Neural crest cell (in vitro differentiated cells): ENCODE data around the gene HEATR3. TPM values are rescaled to one million over a fixed set of nuclear protein-coding genes. Genes with fewer than 3 reads are reported as not detected.

Experiments
- DNase-seq: peaks from one replicate; pipeline ENCODE4 v3.0.0; 2021; ENCODE audit warnings: low read depth, mixed read lengths, low spot score
- H3K27ac Mint-ChIP-seq: one replicate; pipeline ENCODE4 v1.8.0; 2021; ENCODE audit warnings: mild to moderate bottlenecking, mixed read lengths; ENCODE audit not compliant: unreplicated experiment
- H3K27me3 Mint-ChIP-seq: 2 replicates; pipeline ENCODE4 v1.8.0; 2021; ENCODE audit warnings: low read depth, mild to moderate bottlenecking, mixed read lengths
- H3K36me3 Mint-ChIP-seq: 2 replicates; pipeline ENCODE4 v1.8.0; 2021; ENCODE audit warnings: low read depth, mild to moderate bottlenecking, mixed read lengths
- H3K4me1 Mint-ChIP-seq: 2 replicates; pipeline ENCODE4 v1.8.0; 2021; ENCODE audit warnings: mixed read lengths
- H3K4me3 Mint-ChIP-seq: one replicate; pipeline ENCODE4 v1.8.0; 2021; ENCODE audit warnings: mild to moderate bottlenecking, mixed read lengths
- H3K9me3 Mint-ChIP-seq: 2 replicates; pipeline ENCODE4 v1.8.0; 2021; ENCODE audit warnings: mixed read lengths
- total RNA-seq: library from RNA; stranded (reverse); gene quantifications from 2 replicates; pipeline ENCODE4 v1.2.1, GENCODE V29; 2021
- TF ChIP-seq, protein P1 (sequence below): fragments of 200-600 bp; sonication (generic); conservative IDR thresholded peaks from 2 replicates; pipeline ENCODE4 v1.5.0; 2021; ENCODE audit warnings: antibody characterized with exemption, mild to moderate bottlenecking

Gene HEATR3
- total RNA-seq, 1 donor from 2014 or later, result 25.4 TPM

DNA sequence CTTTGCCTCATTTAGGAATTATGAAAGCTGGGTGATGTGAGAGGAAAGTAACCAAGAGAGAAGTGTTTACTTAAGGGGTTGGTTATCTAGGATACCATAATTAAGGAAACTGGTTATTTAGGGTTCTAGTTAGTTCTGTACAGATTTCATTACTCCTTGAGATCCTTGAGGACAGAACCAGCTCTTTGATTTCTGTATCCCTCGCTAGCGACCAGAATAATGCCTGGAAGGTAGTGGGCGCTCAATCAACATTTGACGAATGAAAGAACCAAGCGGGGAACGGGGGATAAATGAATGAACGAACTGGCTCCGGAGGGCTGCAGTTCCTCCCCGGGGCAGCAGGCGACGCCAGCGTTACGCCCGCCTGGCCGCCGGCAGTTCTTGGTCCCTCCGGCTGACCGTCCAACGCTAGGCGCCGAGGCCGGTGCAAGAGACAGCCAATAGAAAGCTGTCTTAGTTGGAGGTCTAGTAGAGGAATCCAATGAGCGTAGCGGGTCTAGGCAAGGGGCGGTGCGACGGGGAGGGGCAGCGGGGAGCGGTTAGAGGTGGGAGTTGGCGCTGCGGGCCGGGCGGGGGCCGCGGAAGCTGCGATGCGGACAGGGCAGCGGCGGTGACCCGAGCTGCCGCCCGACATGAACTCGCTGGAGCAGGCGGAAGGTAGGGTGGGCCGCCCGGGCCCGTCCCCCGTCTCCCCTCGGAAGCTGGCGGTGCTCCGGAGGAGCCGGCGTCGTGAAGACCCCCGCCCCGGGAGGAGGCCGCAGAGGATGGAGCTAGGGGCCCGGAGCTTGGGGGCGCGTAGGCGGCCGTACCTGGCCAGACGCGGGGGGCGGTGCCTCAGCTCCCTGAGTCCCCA, 40.9 kb upstream of the HEATR3 start, which contains the start of gene CNEP1R1:
CNEP1R1 (plus strand) TSS at position 542 of the 853 bp plus-strand sequence; CDS start at position 633, 91 bp downstream.
- Mint-ChIP-seq H3K4me3 (peak within 1 kb of the TSS; percentile 98), H3K4me1 (peaks cover 46% of the 10 kb centered on the region), H3K27me3 (no peaks in the 10 kb centered on the region), H3K9me3 (no peaks in the 10 kb centered on the region), H3K36me3 (no peaks in the 10 kb centered on the region), H3K27ac (no peak within 1 kb of the TSS)
- TF ChIP-seq, protein P1, sequence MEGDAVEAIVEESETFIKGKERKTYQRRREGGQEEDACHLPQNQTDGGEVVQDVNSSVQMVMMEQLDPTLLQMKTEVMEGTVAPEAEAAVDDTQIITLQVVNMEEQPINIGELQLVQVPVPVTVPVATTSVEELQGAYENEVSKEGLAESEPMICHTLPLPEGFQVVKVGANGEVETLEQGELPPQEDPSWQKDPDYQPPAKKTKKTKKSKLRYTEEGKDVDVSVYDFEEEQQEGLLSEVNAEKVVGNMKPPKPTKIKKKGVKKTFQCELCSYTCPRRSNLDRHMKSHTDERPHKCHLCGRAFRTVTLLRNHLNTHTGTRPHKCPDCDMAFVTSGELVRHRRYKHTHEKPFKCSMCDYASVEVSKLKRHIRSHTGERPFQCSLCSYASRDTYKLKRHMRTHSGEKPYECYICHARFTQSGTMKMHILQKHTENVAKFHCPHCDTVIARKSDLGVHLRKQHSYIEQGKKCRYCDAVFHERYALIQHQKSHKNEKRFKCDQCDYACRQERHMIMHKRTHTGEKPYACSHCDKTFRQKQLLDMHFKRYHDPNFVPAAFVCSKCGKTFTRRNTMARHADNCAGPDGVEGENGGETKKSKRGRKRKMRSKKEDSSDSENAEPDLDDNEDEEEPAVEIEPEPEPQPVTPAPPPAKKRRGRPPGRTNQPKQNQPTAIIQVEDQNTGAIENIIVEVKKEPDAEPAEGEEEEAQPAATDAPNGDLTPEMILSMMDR, result peak; percentile 99
- peak; percentile 95 for DNase-seq

DNA sequence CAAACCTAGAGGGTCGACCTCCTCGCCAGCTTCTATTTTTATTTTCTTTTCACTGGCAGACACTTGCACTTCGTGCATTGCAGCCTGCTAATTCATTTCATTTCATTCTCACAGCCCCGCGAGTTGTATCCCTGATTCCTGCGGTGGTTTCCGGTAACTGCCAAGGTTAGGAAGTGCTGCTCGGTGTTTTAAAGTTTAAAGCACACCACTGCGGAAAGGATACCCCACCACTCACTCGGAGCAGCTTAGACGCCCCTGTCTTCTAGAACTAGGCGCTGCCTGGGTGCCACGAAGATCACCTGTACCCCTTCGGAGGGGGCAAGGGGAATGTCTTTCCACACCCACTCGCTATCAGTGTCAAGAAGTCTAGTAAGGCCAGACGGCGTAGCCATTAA, 40.2 kb upstream of the HEATR3 start:
- H3K4me3 Mint-ChIP-seq, result peak overlapping the region; percentile 98
- no peaks in the 10 kb centered on the region for H3K36me3 Mint-ChIP-seq
- no peak overlapping the region for H3K27ac Mint-ChIP-seq
- TF ChIP-seq, protein P1, result no peak
- H3K27me3 Mint-ChIP-seq, result no peaks in the 10 kb centered on the region
- no peaks in the 10 kb centered on the region for H3K9me3 Mint-ChIP-seq
- H3K4me1 Mint-ChIP-seq, result peaks cover 46% of the 10 kb centered on the region
- no peak for DNase-seq

DNA sequence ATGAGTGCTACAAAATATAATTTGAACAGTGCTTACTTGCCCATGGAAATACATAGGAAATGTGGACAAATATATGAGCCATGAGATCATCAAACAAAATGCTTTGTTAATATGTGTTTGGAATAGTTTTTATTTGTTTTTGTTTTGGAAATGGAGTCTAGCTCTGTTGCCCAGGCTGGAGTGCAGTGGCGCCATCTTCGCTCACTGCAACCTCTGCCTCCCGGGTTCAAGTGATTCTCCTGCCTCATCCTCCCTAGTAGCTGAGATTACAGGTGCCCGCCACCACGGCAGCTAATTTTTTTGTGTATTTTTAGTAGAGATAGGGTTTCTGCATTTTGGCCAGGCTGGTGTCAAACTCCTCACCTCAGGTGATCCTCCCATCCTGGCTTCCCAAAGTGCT, 37.9 kb upstream of the HEATR3 start:
- Mint-ChIP-seq H3K27me3 (no peaks in the 10 kb centered on the region), H3K4me3 (peak overlapping the region; percentile 34), H3K9me3 (no peaks in the 10 kb centered on the region), H3K27ac (no peak overlapping the region), H3K4me1 (peaks cover 33% of the 10 kb centered on the region), H3K36me3 (peaks cover 3% of the 10 kb centered on the region)
- TF ChIP-seq, protein P1, result no peak
- DNase-seq, result no peak

DNA sequence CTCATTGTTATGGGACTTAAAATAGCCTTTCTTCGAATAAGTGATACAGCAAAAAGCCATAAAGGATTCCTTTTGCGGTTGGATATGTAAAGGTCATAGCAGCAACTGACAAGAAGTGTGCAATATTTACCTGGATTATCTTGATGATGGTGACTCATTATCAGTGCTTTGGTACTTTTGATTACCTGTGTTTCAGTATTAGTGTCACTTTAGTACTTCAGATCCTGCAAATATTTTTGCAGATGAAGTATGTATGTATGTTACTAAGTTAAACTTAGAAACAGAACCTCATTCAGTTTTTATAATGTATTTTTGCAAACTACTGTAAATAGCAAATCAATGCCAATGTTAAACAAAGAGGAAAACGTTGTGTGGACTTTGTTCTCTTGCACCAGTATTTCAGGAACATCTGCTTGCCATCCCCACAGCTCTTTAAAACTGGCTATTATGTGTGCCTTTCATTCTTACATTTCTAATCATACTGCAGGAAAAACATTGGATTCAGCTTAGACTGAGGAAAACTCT, 30.2 kb upstream of the HEATR3 start:
- Mint-ChIP-seq H3K27me3 (no peaks in the 10 kb centered on the region), H3K4me1 (peaks cover 4% of the 10 kb centered on the region), H3K9me3 (no peaks in the 10 kb centered on the region), H3K27ac (no peak overlapping the region), H3K36me3 (peaks cover 6% of the 10 kb centered on the region), H3K4me3 (no peak overlapping the region)
- TF ChIP-seq, protein P1, result no peak
- DNase-seq, result no peak

DNA sequence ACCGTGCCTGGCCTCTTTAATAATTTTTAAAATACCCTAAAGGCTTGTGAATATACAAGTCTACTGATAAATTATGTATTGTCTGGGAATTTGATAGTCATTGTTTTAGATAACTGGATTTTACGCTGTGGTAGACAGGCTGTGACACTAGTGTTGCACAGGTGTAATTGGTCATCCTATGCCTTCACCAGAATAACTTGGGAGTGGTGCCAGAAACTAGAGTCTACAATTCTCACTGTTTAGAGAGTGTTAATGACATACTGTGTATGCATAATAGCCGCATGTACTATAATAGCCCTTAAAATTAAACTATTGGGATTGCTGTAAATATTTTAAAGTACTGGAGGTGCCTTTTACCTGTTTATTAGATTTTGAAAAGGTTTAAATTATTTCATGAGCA, 29.3 kb upstream of the HEATR3 start:
- Mint-ChIP-seq H3K4me1 (peaks cover 4% of the 10 kb centered on the region), H3K36me3 (peaks cover 6% of the 10 kb centered on the region), H3K27me3 (no peaks in the 10 kb centered on the region), H3K4me3 (no peak overlapping the region), H3K27ac (no peak overlapping the region), H3K9me3 (no peaks in the 10 kb centered on the region)
- TF ChIP-seq, protein P1, result no peak
- no peak for DNase-seq
